Upper lobe of left lung (tissue), 4 donors: ENCODE results near the gene KCNG1.

Experiments used
- POLR2AphosphoS5 ChIP-seq, 2 donors: sonication (generic); formaldehyde crosslinking; IDR thresholded peaks; one replicate each; pipeline ENCODE4 v1.5.1; 2017; ENCODE audit warnings: antibody characterized with exemption in 2 of 2
- TF ChIP-seq, protein P1 (sequence below), 6 experiments: fragments of 450-650 bp in 4 of 6; fragments of 200-600 bp in 2 of 6; sonication (generic) in 2 of 6; IDR thresholded peaks; one replicate each; pipeline ENCODE4 v1.5.1; 2016 to 2019; ENCODE audit warnings: antibody characterized with exemption in 6 of 6

GRCh38 chr20:51059862-51060261 lies 37.0 kb upstream of the KCNG1 start:
- TF ChIP-seq, protein P1, sequence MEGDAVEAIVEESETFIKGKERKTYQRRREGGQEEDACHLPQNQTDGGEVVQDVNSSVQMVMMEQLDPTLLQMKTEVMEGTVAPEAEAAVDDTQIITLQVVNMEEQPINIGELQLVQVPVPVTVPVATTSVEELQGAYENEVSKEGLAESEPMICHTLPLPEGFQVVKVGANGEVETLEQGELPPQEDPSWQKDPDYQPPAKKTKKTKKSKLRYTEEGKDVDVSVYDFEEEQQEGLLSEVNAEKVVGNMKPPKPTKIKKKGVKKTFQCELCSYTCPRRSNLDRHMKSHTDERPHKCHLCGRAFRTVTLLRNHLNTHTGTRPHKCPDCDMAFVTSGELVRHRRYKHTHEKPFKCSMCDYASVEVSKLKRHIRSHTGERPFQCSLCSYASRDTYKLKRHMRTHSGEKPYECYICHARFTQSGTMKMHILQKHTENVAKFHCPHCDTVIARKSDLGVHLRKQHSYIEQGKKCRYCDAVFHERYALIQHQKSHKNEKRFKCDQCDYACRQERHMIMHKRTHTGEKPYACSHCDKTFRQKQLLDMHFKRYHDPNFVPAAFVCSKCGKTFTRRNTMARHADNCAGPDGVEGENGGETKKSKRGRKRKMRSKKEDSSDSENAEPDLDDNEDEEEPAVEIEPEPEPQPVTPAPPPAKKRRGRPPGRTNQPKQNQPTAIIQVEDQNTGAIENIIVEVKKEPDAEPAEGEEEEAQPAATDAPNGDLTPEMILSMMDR (IDR thresholded peaks at IDR 0.05), result no peak
- TF ChIP-seq POLR2AphosphoS5 (IDR thresholded peaks at IDR 0.05), result no peak
